GM08714 (cell line): Measurements from ENCODE around the gene ZNF593.

Source experiments
- H3K4me3 ChIP-seq: fragments of 200-500 bp; sonication (Bioruptor generic); 2 replicates; pipeline ENCODE4 v1.5.1; 2014; ENCODE audit warnings: mild to moderate bottlenecking, low read length, inconsistent platforms
- ZNF274 ChIP-seq: IDR thresholded peaks from 2 replicates; pipeline ENCODE4 v1.6.1; 2012; ENCODE audit warnings: mild to moderate bottlenecking, low read depth, low read length

ZNF593 gene

GRCh38 chr1:26158908-26159742 lies 10.6 kb upstream of the ZNF593 start, which contains the start of gene FAM110D:
Gene FAM110D (plus strand): TSS chr1:26159079. CDS start chr1:26161292, 2,213 bp downstream.
- H3K4me3 ChIP-seq = no peak within 1 kb of the TSS
- no peak for TF ChIP-seq ZNF274

GRCh38 chr1:26159743-26160039 lies 10.0 kb upstream of the ZNF593 start:
- H3K4me3 ChIP-seq = no peak overlapping the region
- TF ChIP-seq ZNF274 = no peak

- no peak overlapping the region for H3K4me3 ChIP-seq
- no peak for TF ChIP-seq ZNF274
Measured at GRCh38 chr1:26160527-26161414, 8.9 kb upstream of the ZNF593 start.

GRCh38 chr1:26161415-26162219 lies 8.1 kb upstream of the ZNF593 start:
- peak overlapping the region; percentile 11; the same call in 1 of the 2 replicates for H3K4me3 ChIP-seq
- no peak for TF ChIP-seq ZNF274

GRCh38 chr1:26162220-26162709 lies 7.4 kb upstream of the ZNF593 start:
- TF ChIP-seq ZNF274 = no peak

GRCh38 chr1:26163684-26164035 lies 6.0 kb upstream of the ZNF593 start:
- no peak for TF ChIP-seq ZNF274
- no peak overlapping the region for H3K4me3 ChIP-seq

More at GRCh38 chr1:26162220-26162709, 7.4 kb upstream of the ZNF593 start:
- H3K4me3 ChIP-seq = peak overlapping the region; percentile 11; the same call in 1 of the 2 replicates

- TF ChIP-seq ZNF274 = no peak
- H3K4me3 ChIP-seq = no peak overlapping the region
Measured at GRCh38 chr1:26164036-26164860, 5.5 kb upstream of the ZNF593 start.

- no peak for TF ChIP-seq ZNF274
- no peak overlapping the region for H3K4me3 ChIP-seq
Measured at GRCh38 chr1:26164861-26165842, 4.6 kb upstream of the ZNF593 start.

- H3K4me3 ChIP-seq = no peak overlapping the region
- TF ChIP-seq ZNF274 = no peak
Measured at GRCh38 chr1:26166719-26167281, 2.9 kb upstream of the ZNF593 start.

GRCh38 chr1:26168410-26169197 lies 1.1 kb upstream of the ZNF593 start, which contains the start of gene C1orf232:
Gene C1orf232 (minus strand): TSS chr1:26168963. CDS start chr1:26168499, 464 bp downstream.
- TF ChIP-seq ZNF274 = no peak
- H3K4me3 ChIP-seq = peak within 1 kb of the TSS; percentile 83

- TF ChIP-seq ZNF274 = no peak
- H3K4me3 ChIP-seq = no peak overlapping the region
Measured at GRCh38 chr1:26169198-26169554, 532 bp upstream of the ZNF593 start.
